ENCODE data around the gene DLL3.

DNA sequence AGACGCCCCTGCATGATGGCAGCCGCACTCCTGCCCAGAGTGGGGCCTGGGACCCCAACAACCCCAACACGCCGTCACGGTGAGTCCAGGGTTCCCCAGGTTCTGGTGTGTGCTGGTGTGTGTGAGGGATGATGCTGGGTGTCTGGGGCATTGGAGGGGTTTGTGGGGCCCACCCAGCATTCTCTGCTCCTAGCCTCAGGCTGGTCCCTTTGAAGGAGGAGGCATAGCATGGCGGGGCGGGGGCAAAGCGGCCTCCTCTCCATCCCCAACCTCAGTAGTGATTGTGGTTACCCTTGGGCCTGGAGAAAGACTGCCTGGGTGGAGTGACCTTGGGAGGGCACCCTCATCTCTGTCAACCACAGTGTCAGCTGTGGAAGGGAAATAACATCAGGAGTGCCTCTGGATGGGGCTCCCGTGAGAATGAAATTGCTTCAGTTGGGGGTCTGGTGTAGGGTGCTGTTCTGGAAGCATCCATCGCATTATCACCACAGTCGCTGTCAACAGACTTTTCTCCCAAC is 25.2 kb upstream of the DLL3 start:
- TF ChIP-seq, protein P1, sequence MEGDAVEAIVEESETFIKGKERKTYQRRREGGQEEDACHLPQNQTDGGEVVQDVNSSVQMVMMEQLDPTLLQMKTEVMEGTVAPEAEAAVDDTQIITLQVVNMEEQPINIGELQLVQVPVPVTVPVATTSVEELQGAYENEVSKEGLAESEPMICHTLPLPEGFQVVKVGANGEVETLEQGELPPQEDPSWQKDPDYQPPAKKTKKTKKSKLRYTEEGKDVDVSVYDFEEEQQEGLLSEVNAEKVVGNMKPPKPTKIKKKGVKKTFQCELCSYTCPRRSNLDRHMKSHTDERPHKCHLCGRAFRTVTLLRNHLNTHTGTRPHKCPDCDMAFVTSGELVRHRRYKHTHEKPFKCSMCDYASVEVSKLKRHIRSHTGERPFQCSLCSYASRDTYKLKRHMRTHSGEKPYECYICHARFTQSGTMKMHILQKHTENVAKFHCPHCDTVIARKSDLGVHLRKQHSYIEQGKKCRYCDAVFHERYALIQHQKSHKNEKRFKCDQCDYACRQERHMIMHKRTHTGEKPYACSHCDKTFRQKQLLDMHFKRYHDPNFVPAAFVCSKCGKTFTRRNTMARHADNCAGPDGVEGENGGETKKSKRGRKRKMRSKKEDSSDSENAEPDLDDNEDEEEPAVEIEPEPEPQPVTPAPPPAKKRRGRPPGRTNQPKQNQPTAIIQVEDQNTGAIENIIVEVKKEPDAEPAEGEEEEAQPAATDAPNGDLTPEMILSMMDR (IDR thresholded peaks at IDR 0.05): no peak
- TF ChIP-seq POLR2A (IDR thresholded peaks at IDR 0.05): no peak
- no peak for TF ChIP-seq POLR2AphosphoS5 (IDR thresholded peaks at IDR 0.05)
- TF ChIP-seq EP300 (IDR thresholded peaks at IDR 0.05): no peak

Measured in suprapubic skin (tissue), 4 donors.